Midbrain (tissue), 1 donor: ENCODE measurements around the gene NUDT8.
"Not testable (repeated sequence)": the region's sequence is repeated elsewhere in the genome, so short reads cannot be mapped to it uniquely, and the experiment has no call there.

Experiments used
- DNase-seq: peaks from one replicate; lab custom pipeline; 2025; lab: John Stamatoyannopoulos, UW

The NUDT8 gene

GRCh38 chr11:67660752-67661151 is 31.0 kb upstream of the NUDT8 start:
- not testable (repeated sequence) for DNase-seq

- DNase-seq: not testable (repeated sequence)
Observed at GRCh38 chr11:67659651-67660165, 30.0 kb upstream of the NUDT8 start.

DNA sequence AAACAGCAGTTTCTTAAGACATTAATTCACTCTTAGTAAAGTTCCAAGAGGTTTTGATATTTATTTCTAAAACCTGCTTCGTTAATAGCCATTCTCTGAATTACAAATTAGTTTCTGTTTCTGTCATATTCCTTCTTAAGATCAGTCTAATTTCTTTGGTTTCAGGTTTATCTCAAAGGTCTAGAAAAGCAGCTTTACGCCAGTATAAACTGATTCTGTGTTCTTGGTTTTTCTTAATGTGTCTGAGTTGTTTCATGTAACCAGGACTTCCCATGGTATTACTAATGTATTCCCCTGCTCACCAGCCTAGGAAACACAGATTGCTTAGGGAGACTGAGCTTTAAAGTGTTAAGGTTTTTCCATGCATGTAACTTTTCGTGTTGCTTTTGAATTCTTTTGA is 27.6 kb upstream of the NUDT8 start:
- DNase-seq: no peak

GRCh38 chr11:67656278-67656922 is 26.7 kb upstream of the NUDT8 start:
- no peak for DNase-seq

GRCh38 chr11:67654225-67654624 is 24.5 kb upstream of the NUDT8 start:
- no peak for DNase-seq

GRCh38 chr11:67652965-67653845 is 23.5 kb upstream of the NUDT8 start:
- DNase-seq: no peak

GRCh38 chr11:67651976-67652781 is 22.4 kb upstream of the NUDT8 start:
- DNase-seq: no peak

DNA sequence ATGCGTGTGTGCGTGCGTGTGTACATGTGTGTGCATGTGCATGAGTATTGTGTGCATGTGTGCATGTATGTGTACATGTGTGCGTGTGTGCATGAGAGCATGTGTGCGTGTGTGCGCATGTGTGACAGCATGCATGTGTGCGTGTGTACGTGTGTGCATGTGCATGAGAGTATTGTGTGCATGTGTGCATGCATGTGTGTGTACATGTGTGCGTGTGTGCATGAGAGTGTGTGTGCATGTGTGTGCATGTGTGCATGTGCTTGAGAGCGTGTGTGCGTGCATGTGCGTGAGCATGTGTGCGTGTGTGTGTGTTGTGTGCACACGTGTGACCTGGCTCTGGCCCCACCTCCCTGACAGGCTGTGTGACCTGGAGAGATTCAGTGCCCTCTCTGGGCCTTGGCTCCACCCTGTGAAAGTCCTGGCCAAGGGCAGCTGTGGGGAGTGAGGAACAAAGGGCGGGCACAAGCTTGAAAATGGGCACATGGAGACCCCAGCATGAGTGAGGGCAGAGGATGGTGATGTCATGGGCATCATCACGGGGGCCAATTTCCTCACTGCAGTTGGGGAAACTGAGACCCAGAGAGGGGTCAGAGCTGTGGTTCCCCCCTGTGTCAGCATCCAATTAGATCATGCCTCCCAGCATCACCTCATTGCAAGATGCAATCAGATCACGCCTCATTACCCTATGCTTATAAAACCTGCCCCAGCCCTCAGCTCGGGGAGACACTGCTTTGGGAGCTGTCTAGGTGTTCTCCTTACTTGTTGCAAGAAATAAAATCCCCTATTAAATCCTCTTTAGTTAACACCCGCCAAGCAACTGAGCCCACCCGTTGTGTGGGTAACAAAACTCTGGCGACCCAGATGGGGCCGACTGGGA is 20.1 kb upstream of the NUDT8 start:
- no peak for DNase-seq

GRCh38 chr11:67648796-67649613 is 19.3 kb upstream of the NUDT8 start:
- peak; percentile 36 for DNase-seq

DNA sequence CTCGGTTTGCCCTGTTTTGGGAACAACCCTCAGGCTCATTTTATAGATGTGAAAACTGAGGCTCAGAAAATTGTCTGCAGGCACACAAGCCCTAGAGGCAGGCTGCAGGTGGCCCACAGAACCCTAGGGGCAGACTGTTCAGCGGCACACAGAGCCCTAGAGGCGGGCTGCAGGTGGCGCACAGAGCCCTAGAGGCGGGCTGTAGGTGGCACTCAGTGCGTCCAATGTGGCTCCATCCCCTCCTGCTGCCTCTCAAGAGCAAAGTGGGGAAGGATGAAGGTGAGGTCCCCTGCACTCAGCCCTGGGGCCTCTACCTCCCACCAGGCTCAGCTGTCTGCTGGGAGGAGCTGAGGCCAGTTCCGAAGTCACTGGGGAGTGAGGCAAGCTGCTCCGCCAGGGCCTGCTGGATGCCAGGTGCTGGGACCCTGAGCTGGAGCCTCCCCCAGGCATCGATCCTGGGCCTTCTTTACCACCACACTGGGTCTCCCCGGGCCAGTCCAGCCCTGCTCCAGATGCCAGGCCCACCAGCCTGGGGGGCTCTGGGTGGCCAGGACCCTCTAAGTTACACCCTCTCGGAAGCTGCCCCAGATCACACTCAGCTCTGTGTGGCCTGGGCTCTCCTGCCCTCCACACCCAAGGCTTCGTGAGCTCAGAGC is 18.5 kb upstream of the NUDT8 start:
- DNase-seq: no peak

DNA sequence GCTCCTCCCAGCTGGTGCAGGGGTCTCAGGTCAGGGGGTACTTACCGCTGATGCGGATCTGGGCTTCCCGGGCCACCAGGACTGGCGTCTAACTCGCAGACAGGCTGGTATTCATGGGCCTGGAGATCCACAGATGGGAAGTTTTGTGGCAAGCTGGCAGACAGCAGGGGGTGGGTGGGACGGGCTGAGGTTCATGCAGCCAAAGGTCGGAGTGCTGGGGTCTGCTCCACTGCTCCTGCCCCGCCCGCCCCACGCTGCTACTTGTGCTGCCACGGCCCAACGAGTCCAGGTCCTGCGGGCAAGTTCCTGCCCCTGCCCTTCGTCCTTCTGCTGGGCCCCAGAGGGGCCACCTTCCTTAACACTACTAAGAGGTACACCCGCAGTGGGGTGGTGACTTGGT is 17.7 kb upstream of the NUDT8 start:
- no peak for DNase-seq

DNA sequence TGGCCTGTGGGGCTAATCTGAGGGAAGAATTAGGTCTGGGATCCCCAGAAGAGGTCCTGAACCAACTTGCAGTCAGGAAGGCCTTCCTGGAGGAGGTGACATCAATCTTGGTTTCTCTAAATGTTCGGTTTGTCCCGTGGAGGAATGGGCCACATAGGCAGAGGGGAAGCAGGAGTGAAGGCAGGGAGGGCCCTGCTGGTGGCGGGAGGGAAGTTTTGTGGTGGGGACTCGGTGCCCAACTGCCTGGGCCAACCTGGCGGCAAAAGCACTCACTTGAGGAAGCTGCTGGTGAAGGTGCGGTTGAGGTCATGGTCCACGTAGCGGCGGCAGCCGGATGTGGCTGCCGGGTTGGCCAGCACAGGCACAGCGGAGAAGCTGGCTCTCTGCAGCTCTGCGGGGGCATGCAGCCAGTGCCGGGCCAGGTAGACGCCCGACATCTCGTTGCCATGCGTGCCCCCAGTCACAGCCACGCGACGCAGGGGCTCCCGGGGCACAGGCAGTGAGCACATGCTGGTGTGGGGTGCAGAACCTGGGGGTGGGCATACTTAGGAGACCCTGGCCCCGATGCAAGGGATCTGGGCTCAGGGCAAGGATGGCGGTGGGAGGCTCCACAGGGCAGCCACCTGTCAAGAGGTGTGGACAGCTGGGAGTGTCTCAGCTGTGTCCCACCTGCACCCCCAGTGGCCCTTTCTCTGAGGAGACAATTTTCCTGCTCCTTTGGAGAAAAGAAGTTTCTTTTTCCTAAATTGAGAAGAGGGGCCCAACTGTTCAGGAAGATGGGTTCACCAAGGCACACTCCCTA is 17.0 kb upstream of the NUDT8 start:
- DNase-seq: no peak

DNA sequence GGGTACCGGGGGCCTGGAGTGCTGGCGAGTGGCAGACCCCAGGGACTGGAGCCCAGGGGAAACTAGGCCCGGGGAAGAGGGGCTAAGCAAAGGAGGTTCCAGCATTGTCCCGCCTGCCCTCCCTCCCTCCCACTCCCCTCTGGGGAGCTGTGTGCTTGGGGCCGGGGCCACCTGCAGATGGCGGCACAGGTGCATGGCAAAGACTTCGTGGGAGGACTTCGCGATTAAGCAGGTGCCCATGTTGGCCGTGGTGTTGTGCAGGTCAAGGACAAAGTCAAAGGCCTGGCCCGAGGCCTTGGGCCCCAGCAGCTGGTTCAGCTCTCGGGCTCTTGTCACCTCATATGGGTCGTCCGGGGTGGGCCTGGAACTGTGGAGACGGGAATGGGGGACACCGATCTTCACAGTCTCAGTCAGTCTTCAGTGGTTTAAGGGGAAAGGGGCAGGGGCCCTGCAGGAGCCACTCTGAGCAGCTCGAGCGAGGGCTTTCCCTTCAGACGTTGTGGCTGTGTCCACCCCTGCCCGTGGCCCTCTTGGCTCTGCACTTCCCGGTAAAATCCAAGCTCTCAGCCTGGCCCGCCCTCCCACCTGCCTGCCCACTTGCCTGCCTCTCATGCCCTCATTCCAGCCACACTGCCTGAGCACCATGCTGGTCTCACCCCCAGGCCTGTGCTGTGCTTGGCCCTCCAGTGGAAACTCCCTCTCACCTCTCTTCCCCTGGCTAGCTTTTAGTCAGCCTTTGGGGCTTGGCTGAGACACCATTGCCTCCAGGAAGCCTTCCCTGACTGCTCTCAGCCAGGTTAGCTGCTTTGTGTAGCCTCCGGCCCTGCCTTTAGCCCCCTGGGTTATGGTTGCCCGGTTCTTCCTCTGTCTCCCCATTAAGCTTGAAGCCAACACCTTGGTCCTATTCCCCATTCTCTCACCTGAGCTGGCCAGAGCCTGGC is 16.1 kb upstream of the NUDT8 start:
- no peak for DNase-seq

DNA sequence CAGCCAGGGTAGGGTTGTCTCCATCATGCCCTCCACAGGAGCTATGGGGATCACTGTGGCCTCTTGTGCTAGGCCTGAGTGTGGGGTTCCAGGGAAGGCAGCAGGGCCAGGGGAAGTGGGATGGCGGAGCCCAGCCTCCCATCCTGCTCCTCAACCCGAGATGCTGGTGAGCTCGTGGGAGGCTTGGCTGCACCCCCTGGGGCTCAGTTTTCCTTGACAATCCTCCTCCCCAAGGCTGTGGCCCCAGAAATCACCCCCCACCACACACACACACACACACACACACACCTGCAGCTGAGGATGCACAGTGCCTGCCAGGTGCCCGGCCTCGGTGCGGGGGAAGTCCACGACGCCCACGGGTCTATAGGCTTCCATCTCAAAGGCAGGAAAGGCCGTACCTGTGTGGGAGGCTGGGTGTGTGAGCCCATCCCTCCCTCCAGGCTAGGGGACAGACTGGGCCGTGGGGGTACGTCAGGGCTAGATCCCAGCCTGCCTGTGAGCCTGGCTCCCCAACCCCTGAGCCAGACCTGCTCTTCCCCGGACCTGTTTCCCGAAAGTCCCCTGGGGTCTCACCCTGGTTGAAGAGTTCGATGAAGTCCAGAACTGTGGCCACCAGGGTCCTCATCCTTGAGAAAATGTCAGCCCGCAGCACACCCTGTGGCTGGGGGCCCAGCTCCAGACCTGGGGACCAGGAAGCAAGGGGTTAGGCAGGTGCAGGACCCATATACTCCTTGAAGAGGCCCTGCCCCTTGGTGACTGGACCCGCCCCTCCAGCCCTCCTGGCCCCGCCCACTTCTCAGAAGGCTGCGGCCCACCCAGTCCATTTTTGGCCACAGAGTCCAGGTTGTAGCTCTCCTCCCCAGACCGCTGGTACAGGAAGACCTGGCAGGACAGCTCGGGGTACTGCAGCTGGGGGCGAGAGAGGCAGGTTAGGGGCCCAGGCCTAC is 15.0 kb upstream of the NUDT8 start:
- DNase-seq: no peak

GRCh38 chr11:67644042-67644441 is 14.3 kb upstream of the NUDT8 start:
- no peak for DNase-seq

DNA sequence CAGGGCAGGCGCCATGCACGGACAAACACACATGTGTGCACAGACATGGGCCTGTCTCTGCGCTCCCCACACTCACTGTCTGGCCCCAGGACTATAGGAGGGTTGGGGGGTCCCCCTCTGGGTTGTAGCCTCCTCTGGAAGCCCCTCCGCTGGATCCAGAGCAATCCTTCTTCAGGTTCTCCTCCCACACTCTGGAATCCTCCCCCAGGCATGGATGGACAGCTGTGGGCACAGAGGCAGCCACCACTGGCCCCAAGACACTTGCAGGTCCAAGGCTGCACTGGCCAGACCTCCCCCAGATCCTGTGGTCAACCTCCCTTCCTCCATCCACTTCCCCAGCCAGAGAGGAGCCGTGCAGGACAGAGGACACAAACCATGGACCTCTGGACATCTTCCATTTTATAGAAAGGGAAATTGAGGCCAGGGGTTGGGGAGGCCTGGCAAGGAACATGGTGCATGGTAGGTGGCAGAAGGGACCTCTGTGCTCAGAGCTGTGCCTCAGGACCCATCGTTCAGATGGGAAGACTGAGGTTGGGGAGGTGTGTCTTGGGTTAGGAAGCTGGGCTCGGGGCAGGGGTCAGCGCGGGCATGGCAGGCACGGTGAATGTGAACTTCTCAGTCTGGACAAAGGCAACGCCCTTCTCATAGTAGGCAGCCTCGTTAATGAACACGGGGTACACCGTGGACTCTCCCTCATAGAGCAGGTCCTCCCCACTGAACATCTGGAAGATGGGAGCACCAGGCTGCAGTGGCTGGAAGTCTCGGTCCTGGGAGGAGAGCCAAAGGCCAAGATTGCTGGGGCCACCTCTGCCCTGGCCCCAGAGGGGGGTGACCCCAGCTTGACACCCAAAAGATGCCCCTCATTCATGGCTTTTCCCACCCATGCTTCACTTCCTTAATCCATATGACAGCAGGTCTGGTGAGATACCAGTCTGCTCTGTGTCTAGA is 12.7 kb upstream of the NUDT8 start:
- no peak for DNase-seq
